ENCODE measurements around the gene OPCML.

OPCML gene

DNA sequence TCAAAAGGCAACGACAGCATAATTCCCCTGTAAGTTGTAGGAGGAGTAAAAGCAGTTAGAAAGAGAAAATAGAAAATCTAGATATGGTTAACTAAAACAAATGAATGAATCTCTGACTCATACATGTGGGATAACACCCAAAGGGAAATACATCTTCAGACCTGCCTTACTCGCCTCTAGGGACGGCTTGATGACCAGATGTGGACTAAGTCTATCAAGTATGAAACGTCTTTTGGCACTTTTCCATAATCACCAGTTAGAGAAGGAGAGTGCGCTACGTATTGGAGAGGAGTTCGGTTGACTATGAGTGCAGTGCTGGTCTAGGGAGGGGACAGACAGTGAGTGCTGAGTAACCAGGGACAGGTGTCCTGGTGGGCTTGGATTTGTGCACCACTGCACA is 459.9 kb downstream of the OPCML start:
- H3K4me3 ChIP-seq (ENCODE audit: low read depth, low read length): no peak overlapping the region
- no peak for TF ChIP-seq CTCF (IDR thresholded peaks at IDR 0.05; ENCODE audit: borderline replicate concordance, insufficient read depth, low read depth, low read length)

- TF ChIP-seq CTCF (IDR thresholded peaks at IDR 0.05; ENCODE audit: borderline replicate concordance, insufficient read depth, low read depth, low read length): no peak
- no peak overlapping the region for H3K4me3 ChIP-seq (ENCODE audit: low read depth, low read length)
Measured at GRCh38 chr11:133070791-133071190, 461.5 kb downstream of the OPCML start.

GRCh38 chr11:133070021-133070713 is 462.1 kb downstream of the OPCML start:
- H3K4me3 ChIP-seq (ENCODE audit: low read depth, low read length): no peak overlapping the region
- TF ChIP-seq CTCF (IDR thresholded peaks at IDR 0.05; ENCODE audit: borderline replicate concordance, insufficient read depth, low read depth, low read length): no peak

- no peak for TF ChIP-seq CTCF (IDR thresholded peaks at IDR 0.05; ENCODE audit: borderline replicate concordance, insufficient read depth, low read depth, low read length)
- no peak overlapping the region for H3K4me3 ChIP-seq (ENCODE audit: low read depth, low read length)
Measured at GRCh38 chr11:133065847-133066485, 466.3 kb downstream of the OPCML start.

DNA sequence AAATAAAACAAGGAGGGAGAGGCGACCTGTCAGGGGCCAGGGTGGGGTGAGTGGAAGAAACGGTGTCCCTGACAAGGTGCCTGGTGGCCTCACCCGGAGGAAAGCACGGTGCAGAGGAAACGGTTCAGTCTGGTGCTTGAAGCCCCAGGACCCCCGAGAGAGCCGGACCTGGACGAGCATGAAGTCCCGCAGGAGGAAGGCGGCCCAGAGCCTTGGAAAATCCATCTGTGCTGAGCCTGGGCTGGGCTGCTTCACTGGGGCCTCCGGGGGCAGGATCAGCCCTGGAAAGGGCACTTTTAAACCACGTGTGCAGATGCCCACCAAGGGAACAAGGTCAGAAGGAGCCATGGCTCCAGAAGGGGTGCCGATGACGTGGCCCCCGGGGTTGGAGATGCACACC is 467.3 kb downstream of the OPCML start:
- TF ChIP-seq CTCF (IDR thresholded peaks at IDR 0.05; ENCODE audit: borderline replicate concordance, insufficient read depth, low read depth, low read length): no peak
- H3K4me3 ChIP-seq (ENCODE audit: low read depth, low read length): no peak overlapping the region

DNA sequence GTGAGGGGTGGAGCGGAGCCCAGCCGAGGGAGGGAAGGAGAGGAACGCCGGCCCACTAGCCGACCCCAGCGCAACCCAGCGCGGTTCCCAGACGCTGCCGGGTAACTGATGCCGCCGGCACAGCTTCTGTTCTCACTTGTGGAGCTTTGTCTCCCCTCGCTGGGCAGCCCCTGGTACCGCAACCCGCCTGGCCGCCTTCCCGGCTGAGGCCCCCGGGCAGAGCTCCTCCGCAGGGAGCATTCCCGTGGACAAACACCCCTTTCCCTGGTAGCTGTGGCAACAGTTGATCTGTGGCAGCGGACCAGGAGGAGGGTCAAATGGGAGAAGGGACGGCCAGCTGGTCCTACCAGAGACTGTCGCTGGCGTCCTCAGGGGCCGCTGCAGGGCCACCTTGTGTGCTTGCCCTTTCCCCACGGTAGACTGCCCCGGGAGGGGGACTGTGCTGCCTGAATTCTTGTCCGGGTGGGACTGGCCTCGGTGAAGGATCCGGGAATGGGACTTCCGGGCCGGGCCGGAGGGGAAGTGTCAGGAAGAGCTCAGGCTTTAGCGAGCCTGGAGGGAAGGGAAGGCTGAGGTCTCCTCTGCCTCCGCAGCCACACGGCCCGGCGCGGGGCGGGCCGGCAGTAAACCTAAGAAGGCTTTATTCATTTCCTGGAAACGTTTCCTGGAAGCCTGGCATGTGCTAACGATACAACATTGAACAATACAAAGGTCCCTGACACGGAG is 468.0 kb downstream of the OPCML start:
- H3K4me3 ChIP-seq (ENCODE audit: low read depth, low read length): no peak overlapping the region
- peak; percentile 24; the same call in 1 of the 2 replicates for TF ChIP-seq CTCF (IDR thresholded peaks at IDR 0.05; ENCODE audit: borderline replicate concordance, insufficient read depth, low read depth, low read length)
